T follicular helper cell (primary cell): Measurements from ENCODE around the gene WNT5B.

ENCODE experiments used
- DNase-seq: peaks from one replicate; pipeline ENCODE4 v3.0.0-alpha.2; 2020; ENCODE audit warnings: low read depth
- total RNA-seq, 2 experiments: gene quantifications; one replicate each; lab custom pipeline; 2026; lab: John Stamatoyannopoulos, UW

WNT5B gene
- total RNA-seq = 0.09 to 0.18 reads per million in 2 experiments

DNA sequence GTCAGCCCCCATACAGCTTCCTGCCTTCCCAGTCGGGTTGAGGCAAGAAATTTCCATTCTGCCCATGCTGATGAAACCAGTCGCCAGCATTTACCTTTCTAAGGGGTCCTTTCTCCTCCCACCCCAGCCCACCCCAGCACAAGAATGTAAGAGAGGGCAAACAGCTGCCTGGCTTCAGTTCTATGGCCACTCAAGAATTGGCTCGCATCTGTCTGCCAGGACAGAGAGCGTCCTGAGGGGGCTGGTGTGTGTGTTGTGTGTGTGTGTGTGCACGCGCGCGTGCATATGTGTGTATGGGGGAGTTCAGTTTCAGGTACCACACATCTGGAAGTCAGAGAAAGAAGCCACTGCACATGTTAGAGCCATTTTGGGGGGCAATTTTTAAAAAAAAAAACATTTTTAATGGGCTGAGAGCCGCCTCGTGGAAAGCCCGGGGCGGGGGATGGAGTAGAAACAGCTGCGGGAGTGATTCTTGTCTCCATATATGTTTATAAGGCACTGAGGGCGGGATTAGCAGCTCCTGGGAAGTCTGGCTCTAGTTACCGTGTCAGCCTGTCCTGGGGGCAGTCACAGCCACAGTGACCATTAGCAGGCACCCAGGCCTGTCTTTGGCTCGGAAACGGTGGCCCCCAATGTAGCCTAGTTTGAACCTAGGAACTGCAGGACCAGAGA, at the start of gene WNT5B:
TSS of gene WNT5B (plus strand) at position 566 of the 672 bp plus-strand sequence. CDS start 2,124 bp downstream, outside the sequence.
- no peak for DNase-seq

DNA sequence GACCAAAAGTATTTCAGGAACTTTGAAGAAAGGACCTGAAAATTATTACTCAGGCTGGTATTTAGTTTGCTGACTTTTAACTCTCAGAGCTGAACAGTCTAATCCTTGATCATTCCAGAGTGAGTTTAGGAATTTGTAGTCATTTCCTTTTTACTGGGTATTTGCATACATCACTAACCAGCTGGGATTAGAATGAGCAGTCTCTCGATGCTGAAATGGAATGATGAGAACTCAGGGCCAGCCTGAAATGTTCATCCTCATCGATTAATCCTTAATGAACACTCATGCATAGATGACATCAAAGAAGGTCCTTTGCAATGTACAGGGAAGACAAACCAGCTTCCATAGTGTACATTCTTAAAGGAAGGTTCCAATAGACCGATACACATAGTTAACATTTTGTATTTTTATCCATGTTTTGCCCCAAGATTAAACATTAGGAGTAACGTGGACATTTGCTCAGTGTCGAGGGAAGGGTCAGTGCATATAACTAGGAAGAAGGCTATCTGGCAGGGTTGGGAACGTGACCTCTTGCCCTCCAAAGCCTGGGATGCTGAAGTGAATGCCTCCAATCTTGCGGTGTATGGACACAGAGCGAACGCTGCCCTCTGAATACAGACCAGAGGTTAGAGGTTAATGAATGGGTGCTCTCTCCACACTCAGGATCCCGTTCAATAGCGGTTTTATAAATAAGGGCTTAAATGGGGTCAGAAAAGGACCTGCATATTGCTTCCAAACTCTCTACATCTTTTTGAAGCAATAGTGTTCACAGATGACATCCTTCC, 49.2 kb upstream of the WNT5B start:
- no peak for DNase-seq

DNA sequence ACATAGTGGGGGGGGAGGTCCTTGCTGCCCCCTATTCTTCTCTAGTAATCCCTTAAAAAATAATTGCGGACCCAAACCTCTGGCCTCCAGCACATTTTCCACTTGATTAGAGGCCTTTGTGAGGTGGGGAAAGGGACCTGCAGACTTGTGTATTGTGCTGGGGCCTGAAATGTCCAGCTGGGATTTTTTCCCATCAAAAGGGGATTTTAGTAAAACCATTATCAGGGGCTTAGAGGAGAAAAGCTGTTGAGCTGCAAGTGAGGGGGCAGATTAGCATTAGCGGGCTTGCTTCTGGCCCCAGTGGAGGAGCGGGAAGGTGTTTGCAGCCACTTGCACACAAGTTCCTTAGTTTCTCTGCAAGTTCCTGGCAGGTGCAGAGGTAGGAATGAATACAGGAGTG, 48.5 kb upstream of the WNT5B start:
- DNase-seq = no peak

- no peak for DNase-seq
Measured at GRCh38 chr12:1581973-1582708, 46.9 kb upstream of the WNT5B start.

DNA sequence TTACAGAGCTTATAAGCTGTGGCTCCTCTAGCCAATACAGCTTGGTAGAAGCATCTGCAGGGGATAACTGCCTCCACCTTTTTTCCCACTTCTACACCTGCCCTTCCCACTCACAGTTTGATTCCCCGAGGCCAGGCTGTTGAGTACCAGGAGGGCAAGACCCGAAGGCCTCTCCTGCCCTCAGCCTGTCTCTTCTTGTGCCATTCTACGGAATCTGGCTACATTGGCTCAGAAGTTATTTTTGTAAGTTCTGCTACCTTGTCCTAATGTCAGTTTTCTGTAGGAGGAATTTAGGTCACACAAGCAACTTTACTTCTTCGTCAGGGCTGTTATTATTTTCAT, 46.4 kb upstream of the WNT5B start:
- no peak for DNase-seq

DNA sequence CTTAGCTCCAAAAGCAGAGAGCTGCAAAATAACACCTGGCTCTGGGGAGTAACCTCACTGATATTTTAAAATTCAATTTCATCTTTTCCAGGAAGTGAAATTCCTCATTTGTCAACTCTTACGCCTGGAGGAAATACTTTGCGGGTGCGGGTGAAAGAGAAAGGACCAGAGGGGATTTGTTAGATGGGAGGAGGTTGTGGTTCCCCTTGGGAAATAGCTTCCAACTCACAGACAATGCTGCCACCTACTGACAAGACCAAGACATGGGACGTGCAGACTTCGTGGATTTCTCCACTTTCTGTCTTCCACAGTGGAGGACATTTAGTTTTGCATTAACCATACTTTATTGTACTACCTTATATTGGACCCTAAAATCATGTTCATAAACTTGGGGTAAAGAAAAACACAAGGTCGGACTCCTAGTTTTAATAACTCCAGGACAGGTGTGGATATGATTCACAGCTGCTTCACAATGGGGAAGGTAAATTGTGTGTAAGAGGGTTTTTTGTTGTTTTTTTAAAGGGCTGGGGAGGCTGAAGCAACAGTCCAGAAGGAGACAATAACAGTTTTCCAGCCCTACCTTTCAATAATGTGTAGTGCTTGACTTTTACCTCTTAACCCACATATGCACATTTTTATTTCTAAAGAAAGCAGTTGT, 45.5 kb upstream of the WNT5B start:
- peak; percentile 58 for DNase-seq

DNA sequence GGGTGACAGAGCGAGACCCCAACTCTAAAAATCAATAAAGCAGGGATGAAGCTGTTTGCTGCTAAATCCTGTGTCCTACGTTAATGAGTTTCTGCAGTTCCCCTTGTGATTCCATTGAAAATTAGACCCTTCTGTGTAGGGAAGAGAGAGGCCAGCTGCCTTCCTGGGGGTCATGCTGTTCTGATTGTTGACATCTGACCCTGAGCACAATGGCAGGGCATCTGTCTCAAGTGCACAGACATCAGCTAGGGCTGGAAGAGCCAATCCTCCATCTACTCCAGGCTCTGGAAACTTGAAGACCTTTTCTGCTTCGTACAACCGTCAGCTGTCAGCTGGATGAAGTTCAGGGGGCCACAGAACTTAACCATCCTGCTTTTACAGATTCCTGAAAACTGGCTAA, 44.7 kb upstream of the WNT5B start:
- no peak for DNase-seq

DNA sequence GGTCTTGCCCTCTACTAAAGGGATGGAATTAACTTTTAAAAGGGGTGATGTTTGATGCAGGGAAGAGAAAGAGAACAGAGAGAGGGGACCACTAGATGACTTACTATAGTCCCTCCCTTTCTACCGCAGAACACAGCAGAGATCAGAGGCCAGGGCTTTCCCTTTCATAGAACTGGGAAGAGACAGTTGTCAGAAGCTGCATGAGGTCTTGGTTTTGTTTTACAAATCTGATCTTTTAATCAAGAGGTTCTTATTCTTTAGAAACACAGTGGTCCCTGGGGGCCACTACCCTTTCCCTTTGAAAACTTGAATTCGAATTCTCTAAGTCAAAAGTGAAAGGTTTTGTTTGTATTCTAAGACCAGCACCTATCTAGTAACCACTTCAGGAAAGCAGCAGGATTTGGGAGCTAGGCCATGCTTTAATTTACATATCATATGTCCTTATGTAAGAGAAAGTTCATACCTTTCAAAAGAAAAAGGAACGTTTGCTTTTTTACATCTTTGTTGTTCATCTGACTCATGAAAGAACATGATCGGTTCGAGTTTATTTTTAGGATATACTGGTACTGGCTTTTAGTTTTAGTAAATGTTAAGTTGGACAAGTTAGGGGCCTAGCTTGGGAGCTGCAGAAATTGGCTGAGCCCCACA, 41.0 kb upstream of the WNT5B start:
- DNase-seq = no peak

- DNase-seq = no peak
Measured at GRCh38 chr12:1588575-1588947, 40.5 kb upstream of the WNT5B start.

DNA sequence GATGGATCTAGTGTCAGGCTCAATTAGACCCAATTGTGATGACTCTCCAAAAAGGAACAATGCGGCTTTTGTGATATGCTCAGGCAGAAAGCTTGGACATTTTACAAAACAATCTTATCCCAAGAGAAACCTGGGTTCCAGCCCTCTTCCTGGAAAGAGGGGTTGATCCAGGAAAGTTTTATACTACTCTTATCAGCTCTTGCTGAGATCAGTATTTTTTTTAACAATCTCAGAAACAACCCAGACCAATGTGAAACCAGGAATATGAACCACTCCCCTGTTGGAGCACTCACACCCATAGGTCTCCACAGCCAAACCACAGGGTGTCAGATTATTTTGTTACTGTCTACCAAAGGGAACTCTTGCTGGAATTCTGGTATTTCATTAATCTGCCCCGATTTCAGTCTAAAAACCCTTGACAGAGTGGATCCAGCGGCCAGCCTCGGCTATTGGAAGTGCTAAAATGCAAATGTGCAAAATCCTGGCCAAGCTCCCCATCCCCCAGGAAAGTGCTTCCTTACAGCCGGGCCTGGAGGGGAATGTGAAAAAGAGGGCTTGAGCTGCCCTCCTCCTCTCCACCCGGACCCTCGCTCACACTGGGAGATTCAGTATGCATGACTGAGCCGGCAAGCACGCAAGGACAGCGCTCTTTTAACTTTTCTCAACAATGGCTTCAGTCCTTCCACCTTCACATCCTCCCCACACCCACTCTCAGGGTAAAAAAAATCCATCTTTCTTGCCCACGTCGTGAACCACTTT, 38.6 kb upstream of the WNT5B start:
- no peak for DNase-seq

- DNase-seq = no peak
Measured at GRCh38 chr12:1591034-1591433, 38.0 kb upstream of the WNT5B start.

GRCh38 chr12:1591543-1591942, 37.5 kb upstream of the WNT5B start:
- no peak for DNase-seq

GRCh38 chr12:1592444-1593173, 36.4 kb upstream of the WNT5B start:
- peak; percentile 40 for DNase-seq

DNA sequence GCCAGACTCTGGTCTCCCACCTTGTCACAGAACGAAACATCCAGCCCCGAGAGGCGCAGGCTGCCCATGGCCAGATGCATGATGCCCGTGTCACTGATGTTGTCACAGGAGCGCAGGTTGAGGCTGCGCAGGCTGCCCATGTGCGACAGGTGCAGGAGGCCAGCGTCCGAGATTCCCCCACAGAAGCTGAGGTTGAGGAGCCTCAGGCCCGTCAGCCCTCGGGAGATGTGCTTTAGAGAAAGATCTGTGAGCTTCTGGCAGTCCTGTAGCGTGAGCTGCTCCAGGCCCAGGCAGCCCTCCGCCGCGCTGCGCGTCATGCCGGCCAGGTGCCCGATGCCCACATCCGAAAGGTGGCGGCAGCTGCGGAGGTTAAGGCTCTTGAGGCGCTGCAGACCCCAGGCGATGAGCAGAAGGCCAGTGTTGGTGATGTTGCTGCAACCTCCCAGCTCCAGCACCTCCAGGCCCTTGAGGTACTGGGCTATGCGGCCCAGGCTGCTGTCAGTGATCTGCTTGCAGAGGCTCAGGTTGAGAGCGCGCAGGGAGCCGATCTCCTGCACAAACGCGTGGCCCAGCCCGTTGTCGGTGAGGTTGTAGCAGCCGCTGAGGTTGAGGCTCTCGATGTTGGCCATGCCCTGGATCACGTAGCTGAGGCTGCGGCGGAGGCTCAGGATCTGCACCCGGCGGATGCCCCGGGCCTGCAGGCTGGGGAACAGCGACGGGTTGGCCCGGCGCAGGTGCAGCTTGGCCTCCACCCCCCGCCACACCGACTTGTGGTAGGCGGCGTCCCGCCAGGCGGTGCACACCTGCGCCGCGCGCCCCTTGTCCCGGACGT, 35.6 kb upstream of the WNT5B start:
- DNase-seq = peak; percentile 46

- no peak for DNase-seq
Measured at GRCh38 chr12:1594006-1594260, 35.1 kb upstream of the WNT5B start.

GRCh38 chr12:1594261-1595025, 34.6 kb upstream of the WNT5B start, which contains the start of gene FBXL14:
FBXL14 (minus strand) TSS chr12:1594581; CDS start chr12:1594066, 515 bp downstream.
- DNase-seq = peak; percentile 86

- no peak for DNase-seq
Measured at GRCh38 chr12:1595026-1595561, 33.9 kb upstream of the WNT5B start.

DNA sequence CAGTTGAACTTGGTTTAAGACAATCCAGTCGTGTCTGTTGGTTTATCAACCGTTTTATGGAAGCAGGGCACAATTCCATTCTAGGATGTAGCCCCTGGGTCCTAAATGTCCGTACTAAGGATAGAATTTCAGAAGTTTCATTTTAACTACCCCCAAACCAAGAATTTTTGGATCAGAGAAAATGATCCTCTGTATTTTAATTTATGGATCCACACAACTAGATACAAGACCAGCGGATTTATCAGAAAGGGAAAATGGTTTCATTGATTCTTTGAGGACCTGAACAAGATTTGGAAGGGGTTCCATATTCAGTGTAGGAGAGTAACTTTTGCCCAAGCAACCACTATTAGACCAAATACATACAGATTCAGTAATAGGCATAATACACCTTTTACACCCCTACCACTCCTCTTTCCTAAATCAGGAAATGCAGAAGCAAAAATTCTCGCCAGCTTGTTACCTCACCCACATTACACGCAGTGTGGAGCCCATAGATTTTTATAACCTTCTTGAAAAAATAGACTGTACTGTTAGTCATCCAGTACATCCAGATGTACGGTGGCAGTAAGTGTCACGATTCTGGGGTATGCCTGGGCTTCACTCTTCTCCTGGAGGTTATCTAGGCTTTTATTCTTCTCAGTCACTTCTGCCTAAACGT, 33.2 kb upstream of the WNT5B start:
- no peak for DNase-seq
